Peyer's patch (tissue), 4 donors: ENCODE results near the gene INTS7.

Source experiments
- CTCF ChIP-seq, 6 experiments: fragments of 450-650 bp in 4 of 6; fragments of 200-600 bp in 2 of 6; sonication (generic) in 1 of 6; IDR thresholded peaks; one replicate each; pipeline ENCODE4 v1.5.1; 2017 to 2019; ENCODE audit warnings: antibody characterized with exemption in 6 of 6, mild to moderate bottlenecking in 3 of 6, moderate library complexity in 1 of 6
- POLR2A ChIP-seq, 2 donors: fragments of 450-650 bp; IDR thresholded peaks; one replicate each; pipeline ENCODE4 v1.5.1; 2017; ENCODE audit warnings: antibody characterized with exemption in 2 of 2, mild to moderate bottlenecking in 2 of 2, moderate library complexity in 2 of 2

GRCh38 chr1:211894312-211894711, 141.0 kb downstream of the INTS7 start:
- TF ChIP-seq POLR2A (IDR thresholded peaks at IDR 0.05) (no peak), CTCF (IDR thresholded peaks at IDR 0.05) (no peak)
